Mesothelial cell of epicardium (in vitro differentiated cells): ENCODE results near the gene STK10. TPM values are rescaled to one million over a fixed set of nuclear protein-coding genes. Genes with fewer than 3 reads are reported as not detected.

Experiments
- DNase-seq, 2 experiments: peaks; one replicate each; pipeline ENCODE4 v3.0.0; 2021; ENCODE audit warnings: low spot score in 2 of 2; ENCODE audit not compliant: unreplicated experiment in 2 of 2
- H3K27ac Mint-ChIP-seq: 2 replicates; pipeline ENCODE4 v1.8.0; 2021; ENCODE audit warnings: mixed read lengths
- H3K27me3 Mint-ChIP-seq: 2 replicates; pipeline ENCODE4 v1.8.0; 2021; ENCODE audit warnings: low read depth, mixed read lengths
- H3K36me3 Mint-ChIP-seq: 2 replicates; pipeline ENCODE4 v1.8.0; 2021; ENCODE audit warnings: mixed read lengths
- H3K4me1 Mint-ChIP-seq: 2 replicates; pipeline ENCODE4 v1.8.0; 2021; ENCODE audit warnings: mixed read lengths
- H3K4me3 Mint-ChIP-seq: 2 replicates; pipeline ENCODE4 v1.8.0; 2021; ENCODE audit warnings: mild to moderate bottlenecking, moderate library complexity, mixed read lengths
- H3K9me3 Mint-ChIP-seq: 2 replicates; pipeline ENCODE4 v1.8.0; 2021; ENCODE audit warnings: mixed read lengths
- CTCF ChIP-seq: fragments of 200-600 bp; sonication (generic); IDR thresholded peaks from one replicate; pipeline ENCODE4 v1.5.0; 2021; ENCODE audit warnings: antibody characterized with exemption; ENCODE audit not compliant: unreplicated experiment
- total RNA-seq: library from RNA; stranded (reverse); gene quantifications from 3 replicates; pipeline ENCODE4 v1.2.1, GENCODE V29; 2021

Gene STK10
- total RNA-seq, 1 donor from 2014 or later: 15.5 TPM

- no peaks in the 10 kb centered on the region for H3K9me3 Mint-ChIP-seq
- DNase-seq: no peak
- H3K4me3 Mint-ChIP-seq: no peak overlapping the region
- no peak overlapping the region for H3K27ac Mint-ChIP-seq
- no peaks in the 10 kb centered on the region for H3K36me3 Mint-ChIP-seq
- no peak for TF ChIP-seq CTCF
- no peaks in the 10 kb centered on the region for H3K27me3 Mint-ChIP-seq
- H3K4me1 Mint-ChIP-seq: peaks cover 15% of the 10 kb centered on the region
Measured at GRCh38 chr5:172172912-172173563, 15.0 kb downstream of the STK10 start.

- no peaks in the 10 kb centered on the region for H3K27me3 Mint-ChIP-seq
- no peak overlapping the region for H3K27ac Mint-ChIP-seq
- DNase-seq: no peak
- no peak for TF ChIP-seq CTCF
- peaks cover 21% of the 10 kb centered on the region for H3K4me1 Mint-ChIP-seq
- H3K36me3 Mint-ChIP-seq: no peaks in the 10 kb centered on the region
- H3K4me3 Mint-ChIP-seq: no peak overlapping the region
- H3K9me3 Mint-ChIP-seq: no peaks in the 10 kb centered on the region
Measured at GRCh38 chr5:172171118-172171517, 16.9 kb downstream of the STK10 start.

GRCh38 chr5:172170251-172170701 lies 17.7 kb downstream of the STK10 start:
- H3K4me1 Mint-ChIP-seq: peaks cover 21% of the 10 kb centered on the region
- no peaks in the 10 kb centered on the region for H3K27me3 Mint-ChIP-seq
- no peak for DNase-seq
- no peak overlapping the region for H3K4me3 Mint-ChIP-seq
- no peak for TF ChIP-seq CTCF
- H3K9me3 Mint-ChIP-seq: no peaks in the 10 kb centered on the region
- H3K36me3 Mint-ChIP-seq: no peaks in the 10 kb centered on the region
- no peak overlapping the region for H3K27ac Mint-ChIP-seq

- no peak overlapping the region for H3K4me3 Mint-ChIP-seq
- no peak for TF ChIP-seq CTCF
- H3K4me1 Mint-ChIP-seq: peaks cover 12% of the 10 kb centered on the region
- no peak for DNase-seq
- H3K36me3 Mint-ChIP-seq: no peaks in the 10 kb centered on the region
- H3K27ac Mint-ChIP-seq: no peak overlapping the region
- H3K9me3 Mint-ChIP-seq: no peaks in the 10 kb centered on the region
- H3K27me3 Mint-ChIP-seq: no peaks in the 10 kb centered on the region
Measured at GRCh38 chr5:172169216-172169615, 18.8 kb downstream of the STK10 start.

- H3K27ac Mint-ChIP-seq: no peak overlapping the region
- H3K9me3 Mint-ChIP-seq: no peaks in the 10 kb centered on the region
- peaks cover 6% of the 10 kb centered on the region for H3K4me1 Mint-ChIP-seq
- no peak for TF ChIP-seq CTCF
- no peaks in the 10 kb centered on the region for H3K27me3 Mint-ChIP-seq
- DNase-seq: no peak
- no peak overlapping the region for H3K4me3 Mint-ChIP-seq
- no peaks in the 10 kb centered on the region for H3K36me3 Mint-ChIP-seq
Measured at GRCh38 chr5:172168311-172168710, 19.7 kb downstream of the STK10 start.
